SK-N-MC (cell line): Measurements from ENCODE around the gene KANSL1.

Source experiments
- EZH2 ChIP-seq: fragments of 200-600 bp; sonication (generic); IDR thresholded peaks from one replicate; pipeline ENCODE4 v1.6.1; 2017; ENCODE audit warnings: antibody characterized with exemption
- POLR2AphosphoS5 ChIP-seq: IDR thresholded peaks from 2 replicates; pipeline ENCODE4 v1.6.1; 2012; ENCODE audit warnings: mild to moderate bottlenecking, low read depth, low read length, borderline replicate concordance

DNA sequence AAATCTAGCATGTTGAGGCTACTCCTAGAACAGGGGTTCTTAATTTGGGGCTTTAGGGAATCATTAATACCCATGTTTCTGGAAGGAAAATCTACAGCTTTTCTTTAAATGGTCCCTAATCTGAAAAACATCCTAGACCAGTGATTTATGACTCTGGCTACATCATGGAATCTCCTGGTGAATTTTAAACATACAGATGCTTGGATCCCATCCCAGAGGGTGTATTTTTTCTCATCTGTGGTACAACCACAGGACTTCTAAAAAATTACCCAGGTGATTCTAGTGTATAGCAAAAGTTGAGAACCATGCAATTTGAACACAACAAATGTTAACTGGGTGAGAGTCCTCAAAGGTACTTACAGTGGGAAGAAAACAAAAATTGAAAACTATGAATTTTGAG is 41.5 kb downstream of the KANSL1 start:
- TF ChIP-seq POLR2AphosphoS5 (no peak), EZH2 (no peak)
